HuH-7 (cell line): ENCODE results near the gene SMARCA2.

Source experiments
- DNase-seq: peaks from one replicate; pipeline ENCODE4 v3.0.0; 2011; ENCODE audit warnings: low spot score

SMARCA2 gene

DNA sequence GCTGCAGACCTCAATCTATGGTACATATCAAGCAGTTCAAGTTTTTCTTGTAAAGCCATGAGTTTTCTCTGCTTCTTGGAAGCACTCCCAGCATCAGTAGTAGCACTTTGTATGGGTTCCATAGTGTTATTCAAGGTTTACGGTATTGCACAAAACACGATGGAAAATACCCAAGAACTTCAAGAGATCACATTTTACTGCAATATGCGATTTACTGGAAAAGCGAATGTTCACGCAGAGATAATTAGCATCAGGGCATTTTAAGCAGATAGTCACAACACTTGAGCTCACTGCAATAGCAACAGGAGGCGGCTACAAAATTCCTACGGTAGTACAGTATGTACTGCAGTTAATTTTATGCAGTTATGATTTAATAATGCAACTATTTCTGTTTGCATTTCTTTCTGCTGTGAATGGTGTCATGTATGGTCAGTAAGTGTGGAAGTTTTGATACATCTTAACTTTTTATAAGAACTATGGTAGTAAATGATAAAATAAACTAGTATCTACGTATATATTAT, 200.8 kb downstream of the SMARCA2 start:
- DNase-seq: no peak

DNA sequence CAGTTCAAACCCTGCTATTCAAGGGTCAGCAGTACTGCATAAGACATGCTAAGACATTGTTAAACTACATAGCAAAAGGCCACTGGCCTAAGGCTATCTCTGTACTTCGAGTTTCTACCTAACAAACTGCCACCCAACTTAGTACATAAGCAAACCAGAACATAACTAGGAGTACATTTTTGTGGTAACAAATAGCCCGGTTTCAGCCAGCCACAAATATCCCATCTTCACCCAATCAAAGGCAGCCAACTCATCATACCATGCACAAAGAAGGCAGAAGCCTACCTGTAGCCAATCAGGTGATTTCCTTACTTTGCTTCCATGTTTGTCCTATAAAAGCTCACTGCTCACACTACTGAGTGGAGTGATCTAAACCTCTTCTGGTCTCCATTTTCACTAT, 201.4 kb downstream of the SMARCA2 start:
- DNase-seq: no peak

DNA sequence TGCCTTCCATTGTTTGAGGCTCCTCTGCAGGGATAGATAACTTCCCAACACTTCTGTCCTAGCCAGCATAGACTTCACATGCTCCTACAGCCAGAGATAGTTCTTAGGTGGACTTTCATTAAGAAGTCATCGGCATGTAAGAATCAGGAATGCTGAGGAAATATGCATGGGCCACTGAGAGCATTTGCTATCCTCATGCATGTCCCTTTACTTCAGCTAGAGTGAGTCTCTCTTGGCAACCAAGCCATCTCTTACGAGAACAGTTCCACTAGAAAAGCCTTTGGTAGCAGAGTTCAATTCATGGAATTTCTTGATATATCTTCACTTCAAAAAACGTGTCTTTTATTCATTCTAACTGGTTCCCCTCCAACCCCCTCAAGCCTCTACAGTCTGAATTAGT, 202.4 kb downstream of the SMARCA2 start:
- DNase-seq: no peak

DNA sequence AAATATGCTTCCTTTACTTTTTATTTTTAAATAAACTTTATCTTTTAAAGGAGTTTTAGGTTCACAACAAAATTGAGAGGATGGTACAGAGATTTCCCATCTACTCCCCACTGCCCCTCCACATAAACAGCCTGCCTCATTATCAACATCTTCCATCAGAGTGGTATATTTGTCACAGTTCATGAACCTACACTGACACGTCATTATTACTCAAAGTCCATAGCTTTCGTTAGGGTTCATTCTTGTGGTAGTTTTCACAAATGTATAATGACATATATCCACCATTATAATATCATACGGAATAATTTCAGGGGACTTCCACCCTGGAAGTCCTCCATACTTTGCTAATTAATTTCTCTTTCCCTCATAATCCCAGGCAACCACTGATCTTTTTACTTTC, 204.9 kb downstream of the SMARCA2 start:
- no peak for DNase-seq

DNA sequence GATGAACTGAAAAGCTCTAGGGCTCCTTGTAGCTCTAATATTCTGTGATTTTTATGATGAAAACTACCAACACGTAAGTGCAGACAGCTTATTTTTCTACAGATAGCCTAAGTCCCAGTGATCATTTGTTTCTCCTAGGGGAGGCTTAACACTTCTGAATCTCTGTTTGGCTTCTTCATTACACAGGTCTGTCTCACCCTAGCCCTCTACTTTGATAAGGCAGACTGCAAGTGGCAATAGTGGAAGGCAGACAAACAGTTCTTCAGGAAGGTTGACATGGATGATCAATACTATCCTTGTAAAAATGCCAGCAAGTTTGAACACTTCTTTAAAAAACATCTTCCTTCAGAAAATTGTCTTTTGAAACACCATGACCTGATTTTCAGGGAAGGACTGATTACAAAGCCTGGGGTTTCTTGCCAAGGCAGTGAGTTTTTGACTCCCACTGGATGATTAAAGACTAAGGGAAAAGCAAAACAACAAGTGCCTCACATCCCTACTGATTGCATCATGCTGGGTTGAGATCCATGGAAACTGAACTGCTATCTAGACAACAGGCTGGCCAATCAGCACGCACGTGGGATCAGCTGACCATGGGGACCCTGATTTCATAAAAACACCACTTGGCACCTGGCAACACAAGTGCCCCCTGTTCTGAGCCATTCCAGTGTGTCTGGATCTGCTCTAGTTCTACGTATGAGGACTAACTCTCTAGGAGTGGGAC, 212.2 kb downstream of the SMARCA2 start:
- no peak for DNase-seq

DNA sequence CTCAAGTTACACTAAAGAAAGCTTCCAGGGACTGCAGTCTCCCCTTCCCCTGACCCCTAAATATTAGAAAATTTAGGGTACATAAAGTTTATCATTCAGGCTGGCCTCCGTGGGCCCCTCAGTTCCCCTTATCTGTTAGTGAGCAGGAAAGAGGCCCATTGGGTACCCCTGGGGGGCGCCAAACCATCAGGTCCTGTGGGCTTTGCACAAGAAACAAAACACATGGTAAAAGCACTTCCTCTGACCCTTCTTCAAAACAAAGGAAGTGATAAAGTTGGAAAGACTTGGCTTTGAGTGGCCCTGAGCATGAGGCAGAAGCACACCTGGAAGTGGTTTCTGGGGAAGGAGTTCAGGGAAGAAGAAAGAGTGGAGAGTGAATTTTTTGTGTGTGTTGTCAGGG, 213.0 kb downstream of the SMARCA2 start:
- no peak for DNase-seq

DNA sequence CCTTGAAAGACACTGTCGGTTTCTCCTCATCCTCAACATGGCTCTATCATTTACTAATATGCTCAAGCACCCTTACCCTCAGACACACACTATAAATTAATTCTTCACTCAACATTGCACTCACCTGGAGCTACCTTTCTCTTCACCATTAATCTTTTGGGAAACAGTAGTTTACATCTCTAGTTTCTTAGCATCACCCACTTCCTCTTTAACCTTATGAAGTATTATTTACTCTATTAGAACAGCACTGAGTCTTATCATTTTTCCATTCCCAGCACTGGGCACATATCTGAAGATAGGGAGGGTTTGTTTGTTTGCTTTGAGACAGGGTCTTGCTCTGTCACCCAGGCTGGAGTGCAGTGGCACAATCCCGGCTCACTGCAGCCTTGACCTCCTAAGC, 213.5 kb downstream of the SMARCA2 start:
- DNase-seq: no peak

DNA sequence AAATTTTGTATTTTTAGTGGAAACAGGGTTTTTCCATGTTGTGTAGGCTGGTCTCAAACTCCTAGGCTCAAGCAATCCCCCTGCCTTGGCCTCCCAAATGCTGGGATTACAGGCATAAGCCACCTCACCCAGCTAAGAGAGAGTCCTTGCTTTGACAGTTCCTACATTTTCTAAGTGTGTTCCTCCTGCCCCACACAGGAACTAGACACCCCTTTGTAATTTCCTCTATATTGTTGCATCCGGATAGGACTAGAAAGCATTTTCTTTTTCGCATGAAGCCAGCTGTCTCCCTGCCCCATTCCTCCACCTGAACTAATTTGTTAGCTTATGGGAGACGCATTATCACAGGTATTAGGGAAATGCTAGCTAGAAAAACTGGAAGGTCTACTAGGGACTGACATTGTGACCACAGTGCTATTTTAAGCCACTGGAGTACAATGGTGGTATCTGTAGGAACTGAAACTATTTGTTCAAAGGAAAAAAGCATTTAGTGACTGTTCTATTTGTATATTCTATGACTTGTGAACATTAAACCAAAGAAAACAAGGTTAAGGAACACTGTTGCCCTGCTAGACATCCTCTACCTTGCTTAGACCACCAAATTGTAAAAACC, 214.1 kb downstream of the SMARCA2 start:
- DNase-seq: no peak

DNA sequence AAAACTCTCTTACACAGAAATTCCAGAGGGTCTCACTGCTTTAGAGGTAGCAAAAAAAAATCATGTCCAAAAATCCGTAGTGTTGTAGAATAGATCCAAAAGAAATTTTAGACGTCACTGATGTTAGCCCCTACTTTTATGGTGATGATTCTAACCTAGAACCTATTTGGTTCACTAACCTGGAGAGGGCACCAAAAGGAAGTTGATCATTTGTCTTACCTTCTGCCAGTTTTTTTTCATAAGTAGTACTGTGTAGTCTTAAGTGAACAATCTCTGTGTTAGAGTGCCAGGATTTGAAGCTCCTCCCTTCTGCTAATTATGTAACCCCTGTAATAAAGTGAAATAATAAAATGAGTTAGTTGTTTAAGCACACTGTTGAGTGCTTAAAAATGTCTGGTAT, 215.2 kb downstream of the SMARCA2 start:
- DNase-seq: no peak

DNA sequence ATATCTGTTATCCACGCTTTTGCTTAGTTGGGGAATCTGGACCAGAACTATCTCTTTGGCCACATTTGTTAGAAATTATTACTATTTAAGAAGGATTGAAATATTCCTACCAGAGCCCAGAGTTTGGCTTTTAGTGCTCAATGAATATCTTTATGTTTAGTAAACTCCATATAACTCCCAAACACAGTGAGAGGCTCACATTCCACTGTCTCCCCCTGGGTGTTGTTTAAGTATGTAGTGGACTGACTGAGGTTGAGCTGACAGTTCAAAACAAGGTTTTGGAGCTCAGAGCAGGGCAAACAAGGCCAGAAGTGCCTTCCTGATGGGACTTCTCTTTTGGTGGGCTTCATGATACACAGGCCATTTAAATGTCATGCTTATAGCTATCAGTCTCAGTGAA, 216.0 kb downstream of the SMARCA2 start:
- no peak for DNase-seq

DNA sequence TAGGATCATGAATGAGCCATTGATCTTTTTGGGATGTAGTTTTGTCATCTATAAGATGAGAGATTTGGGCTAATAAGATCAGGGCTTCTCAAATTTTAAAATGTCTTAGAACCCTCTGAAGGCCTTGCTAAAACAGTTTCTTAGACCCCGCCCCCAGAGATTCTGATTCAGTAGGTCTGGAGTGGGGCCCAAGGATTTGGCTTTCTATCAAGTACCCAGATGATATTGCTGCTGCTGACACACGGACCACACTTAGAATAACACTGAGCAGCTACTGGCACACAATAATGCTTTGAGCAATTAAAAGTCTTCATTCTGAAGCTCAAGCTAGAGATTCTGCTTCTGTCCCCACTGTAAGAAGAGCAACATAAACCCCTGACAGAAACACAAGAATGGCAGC, 216.7 kb downstream of the SMARCA2 start:
- DNase-seq: no peak

DNA sequence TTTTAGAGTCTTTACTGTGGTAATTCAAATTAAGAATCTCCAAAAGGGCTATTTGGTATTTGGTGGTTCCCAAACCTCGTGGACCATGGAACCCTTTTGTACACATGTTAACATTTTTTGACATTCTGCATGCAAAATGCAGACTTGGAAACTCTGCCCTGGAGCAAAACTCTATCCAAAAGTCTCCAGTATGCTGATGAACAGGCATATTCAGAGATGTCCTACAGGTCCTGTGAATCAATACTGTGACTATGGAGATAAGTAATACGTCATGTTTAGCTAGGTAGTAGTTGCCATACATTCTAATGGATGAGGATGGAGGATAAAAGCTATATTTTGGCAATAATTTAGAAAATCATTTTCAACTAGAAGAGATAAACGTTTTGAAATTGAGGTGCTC, 218.1 kb downstream of the SMARCA2 start:
- DNase-seq: no peak

DNA sequence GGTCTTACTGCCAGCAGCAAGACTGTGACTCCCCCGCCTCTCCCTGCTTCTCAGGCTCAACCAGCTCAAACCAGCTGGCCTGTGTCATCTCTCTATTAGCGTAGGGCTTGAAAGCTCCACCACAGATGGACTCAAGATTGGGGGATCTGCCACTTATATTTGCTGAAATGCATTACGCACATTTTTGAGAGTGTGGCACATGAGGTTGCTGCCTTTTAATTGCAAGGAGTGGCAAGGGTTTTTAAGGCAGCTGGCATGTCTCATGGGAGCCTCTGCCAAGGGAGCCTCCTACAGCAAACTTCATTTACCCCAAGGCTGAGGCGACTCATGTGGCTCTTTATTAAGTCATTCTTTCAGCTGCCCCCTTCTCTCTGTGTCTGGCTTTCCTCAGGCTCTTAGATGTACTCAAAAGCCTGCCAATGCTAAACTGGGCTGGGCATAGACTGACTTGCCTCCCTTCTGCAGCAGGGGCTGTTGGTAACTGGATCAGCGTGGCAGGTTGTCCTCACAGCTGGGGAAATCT, 219.3 kb downstream of the SMARCA2 start:
- no peak for DNase-seq

DNA sequence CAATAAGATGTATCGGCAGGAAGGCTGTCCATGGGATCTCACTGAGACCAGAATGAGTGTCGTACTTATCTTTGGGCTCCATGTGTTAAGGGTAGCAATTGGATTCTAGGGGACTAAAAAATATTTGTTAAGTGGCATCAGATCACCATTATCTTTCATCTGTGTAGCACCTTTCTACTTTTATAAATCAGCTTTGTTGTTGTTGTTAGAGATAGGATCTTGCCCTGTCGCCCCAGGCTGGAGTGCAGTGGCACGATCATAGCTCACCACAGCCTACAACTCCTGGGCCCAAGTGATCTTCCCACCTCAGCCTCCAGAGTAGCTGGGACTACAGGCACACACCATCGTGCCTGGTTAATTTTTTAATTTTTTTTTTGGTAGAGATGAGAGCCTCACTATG, 220.5 kb downstream of the SMARCA2 start:
- DNase-seq: no peak

DNA sequence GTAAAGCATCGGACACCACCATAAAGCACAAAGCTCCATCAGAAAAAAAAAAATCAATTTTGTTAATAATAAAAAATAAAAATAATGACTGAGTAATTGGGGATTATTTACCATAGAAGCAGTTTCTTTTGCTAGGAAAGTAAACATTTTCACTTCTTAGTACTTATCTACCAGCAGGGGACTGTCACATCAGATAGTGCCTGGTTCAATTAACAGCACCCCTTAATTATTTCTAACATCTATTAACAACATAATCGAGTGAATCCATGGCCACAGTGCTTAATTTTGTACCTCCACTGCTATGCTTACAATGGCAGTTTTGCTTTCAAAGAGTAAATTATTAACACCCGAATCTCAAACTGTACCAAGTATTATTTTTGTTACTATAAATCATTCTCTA, 221.7 kb downstream of the SMARCA2 start:
- no peak for DNase-seq

DNA sequence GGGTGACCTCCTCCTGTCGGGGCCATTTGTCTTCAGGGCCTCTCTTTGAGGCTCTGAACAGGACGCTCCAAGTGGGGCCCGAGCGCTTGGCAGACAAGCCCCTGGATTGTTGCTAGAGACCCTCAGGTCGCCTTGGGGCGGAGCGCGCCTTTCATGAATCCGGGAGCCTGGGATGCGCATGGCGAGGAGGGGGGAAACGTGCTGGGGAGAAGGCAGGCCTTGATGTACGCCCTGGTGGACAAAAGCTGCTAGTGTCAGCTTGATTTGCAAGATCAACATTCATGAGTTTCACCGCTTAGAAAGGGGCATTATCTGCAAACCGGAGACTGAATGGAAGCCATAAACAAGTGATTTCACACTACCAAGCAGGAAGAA, 226.3 kb downstream of the SMARCA2 start:
- no peak for DNase-seq

DNA sequence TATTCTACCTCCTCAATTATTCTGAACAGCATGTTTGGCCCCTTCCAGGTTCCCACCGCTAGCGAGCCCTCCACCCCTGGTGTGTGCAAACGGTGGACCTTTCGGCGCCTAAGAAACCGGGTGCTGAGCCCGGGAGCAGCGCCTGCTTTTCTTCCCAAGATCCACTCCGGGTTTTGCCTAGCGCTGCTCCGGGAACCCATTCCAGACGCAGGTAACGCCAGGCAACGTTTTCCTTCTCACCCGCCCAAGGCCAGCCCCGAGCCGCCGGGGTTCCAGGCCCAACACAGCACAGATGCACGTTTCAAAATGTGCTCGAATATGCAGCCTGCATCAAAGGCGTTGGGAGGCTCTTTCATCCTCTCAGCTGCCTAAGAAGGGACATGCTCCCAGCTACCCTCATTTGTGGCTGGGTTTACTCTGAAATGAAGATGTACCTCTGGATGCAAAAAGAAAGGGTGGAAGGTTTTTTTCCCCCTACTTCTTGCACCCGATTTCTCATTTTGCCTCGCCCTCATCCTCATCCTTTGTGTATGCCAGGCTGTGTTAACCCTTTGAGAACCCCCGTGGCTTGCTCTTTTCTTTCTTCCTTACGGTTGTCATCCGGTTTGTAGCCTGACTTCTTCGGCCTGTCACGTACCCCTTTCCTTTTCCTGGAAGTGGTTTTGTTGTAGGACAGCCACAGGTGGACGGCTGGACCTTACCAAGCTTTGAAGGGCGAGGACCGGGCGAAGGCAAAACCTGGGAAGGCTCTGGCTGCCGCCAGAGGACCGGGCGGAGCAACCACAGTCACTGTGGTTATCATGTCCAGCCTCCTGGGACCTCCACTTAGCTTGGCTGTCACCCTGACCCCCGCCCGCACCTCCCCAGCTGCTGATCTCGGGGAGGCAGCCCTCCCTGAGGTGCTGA, 226.9 kb downstream of the SMARCA2 start:
- peak; percentile 43 for DNase-seq

DNA sequence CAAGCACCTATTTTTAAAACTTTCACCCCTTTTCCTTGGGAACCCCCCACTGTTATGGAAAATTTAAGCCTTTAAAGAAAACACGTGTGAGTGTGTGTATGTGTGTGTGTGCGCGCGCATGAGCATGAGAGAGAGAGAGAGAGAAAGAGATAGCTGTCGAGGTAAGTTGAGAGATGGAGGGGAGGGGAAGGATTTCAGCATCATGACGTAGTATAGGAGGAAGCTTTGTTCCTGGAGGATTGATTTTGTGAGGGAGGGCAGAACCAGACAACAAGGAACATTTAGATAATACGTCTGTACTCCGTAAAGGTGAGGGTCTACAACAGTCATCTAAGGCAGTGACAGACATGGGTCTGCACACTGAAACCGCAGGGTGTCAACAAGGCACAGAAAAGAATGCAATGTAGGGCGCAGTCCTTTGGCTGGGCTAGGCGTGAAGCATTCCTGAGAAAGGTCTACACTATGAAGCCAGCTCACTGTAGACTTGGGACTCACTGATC, 227.7 kb downstream of the SMARCA2 start:
- no peak for DNase-seq
